Activated naive CD4-positive, alpha-beta T cell (primary cell): ENCODE results near the gene RALGPS2.
"Not testable (repeated sequence)": the region's sequence is repeated elsewhere in the genome, so short reads cannot be mapped to it uniquely, and the experiment has no call there.

ENCODE experiments used
- DNase-seq, 4 experiments: peaks; one replicate each; lab custom pipeline; 2025; lab: John Stamatoyannopoulos, UW

RALGPS2 gene

DNA sequence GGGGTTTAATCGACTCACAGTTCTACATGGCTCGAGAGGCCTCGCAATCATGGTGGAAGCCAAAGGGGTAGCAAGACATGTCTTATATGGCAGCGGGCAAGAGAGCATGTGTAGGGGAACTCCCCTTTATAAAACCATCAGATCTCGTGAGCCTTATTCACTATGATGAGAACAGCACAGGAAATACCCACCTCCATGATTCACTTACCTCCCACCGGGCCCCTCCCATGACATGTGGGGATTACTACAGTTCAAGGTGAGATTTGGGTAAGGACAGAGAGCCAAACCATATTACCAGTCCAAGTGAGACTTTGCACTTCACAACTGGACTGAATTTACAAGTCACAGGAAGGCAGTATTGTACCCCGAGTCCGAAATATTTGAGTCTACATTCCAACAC lies 219.7 kb downstream of the RALGPS2 start:
- no peak for DNase-seq

DNA sequence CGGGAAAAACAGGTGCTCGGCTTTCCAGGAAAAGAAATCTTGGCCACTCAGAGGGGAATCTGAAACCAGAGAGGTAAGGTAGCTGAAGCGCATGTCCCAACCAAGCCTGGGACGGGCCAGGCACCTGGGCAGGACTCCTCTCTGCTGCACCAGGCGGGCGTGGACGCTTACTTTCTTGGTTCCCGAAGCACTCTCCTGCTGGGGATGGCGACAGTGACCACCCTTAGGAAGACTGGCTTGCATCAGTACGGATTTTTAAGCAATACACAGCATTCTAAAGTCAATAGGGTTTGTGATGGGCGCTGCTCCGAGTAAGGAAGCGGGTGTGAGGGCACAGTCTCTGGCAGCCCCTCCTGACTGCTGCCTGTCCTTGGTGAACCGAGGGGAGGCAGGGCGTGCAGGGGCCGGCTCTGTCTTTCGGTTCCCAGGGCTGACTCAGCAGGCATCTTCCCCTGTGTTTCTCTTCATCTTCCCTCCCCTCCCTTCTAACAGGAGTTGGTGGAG lies 220.8 kb downstream of the RALGPS2 start:
- no peak for DNase-seq

DNA sequence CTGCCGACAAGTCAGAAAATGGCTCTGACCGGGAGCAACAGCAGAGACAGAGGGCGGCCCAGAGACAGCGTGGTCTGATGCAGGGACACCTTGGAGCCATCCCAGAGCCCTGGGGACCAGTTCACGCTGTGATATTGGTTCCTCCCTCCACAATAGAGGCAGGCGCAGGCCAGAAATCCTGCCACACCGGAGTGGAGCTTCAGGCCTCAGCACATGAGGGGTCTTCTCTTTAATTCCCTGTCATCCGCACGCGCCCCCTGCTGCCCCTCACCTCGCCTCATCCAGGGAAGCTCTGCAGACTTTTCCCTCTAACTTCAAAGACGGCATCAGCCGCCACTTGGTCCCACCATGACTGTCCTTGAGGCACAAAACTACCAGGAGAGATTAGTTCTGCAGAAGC lies 221.4 kb downstream of the RALGPS2 start:
- no peak for DNase-seq

DNA sequence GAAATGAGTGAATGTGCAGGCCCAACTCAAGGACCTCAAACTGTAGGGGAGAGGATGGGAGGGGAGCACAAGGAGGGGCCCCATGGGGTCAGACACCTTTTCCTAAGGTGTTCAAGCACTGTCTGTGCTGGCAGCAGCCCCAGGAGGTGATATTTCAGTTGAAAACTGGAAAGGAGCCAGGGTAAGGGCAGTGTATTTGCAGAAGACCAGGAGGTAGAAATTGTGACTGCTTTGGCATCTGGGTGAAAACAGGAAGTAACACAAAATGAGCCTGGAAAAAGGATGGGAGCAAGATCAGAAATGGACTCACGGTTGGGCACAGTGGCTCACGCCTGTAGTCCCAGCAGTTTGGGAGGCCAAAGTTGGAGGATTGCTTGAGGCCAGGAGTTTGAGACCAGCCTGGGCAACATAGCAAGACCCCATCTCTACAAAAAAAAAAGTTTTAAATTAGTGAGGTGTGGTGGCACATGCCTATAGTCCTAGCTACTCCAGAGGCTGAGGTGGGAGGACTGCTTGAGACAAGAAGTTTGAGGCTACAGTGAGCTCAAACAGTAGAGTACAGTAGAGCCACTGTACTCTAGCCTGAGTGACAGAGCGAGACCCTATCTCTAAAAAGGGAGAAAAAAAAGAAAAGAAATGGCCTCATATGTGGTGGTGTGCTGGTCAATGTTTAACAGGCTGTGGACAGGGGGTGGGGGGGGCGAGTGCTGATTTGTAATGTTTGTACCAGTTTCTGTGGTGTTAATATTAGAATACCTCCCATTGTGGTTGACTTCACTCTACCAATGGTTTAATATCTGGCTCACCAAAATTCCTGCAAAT lies 222.0 kb downstream of the RALGPS2 start:
- DNase-seq = no peak

DNA sequence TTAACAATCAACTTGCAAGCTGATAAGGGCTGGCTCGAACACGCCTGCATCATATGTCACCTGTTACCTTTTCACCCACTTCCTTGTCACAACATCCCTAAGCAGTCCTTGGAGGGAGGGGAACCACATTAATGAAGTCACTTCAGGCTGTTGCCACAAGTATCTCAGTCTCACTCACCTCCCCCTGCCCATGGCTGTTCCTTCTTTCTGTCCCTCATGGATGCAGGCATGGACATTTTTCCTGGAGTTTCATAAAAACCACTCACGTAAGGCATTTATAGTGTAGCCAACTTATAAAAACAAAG lies 222.6 kb downstream of the RALGPS2 start:
- DNase-seq = no peak

DNA sequence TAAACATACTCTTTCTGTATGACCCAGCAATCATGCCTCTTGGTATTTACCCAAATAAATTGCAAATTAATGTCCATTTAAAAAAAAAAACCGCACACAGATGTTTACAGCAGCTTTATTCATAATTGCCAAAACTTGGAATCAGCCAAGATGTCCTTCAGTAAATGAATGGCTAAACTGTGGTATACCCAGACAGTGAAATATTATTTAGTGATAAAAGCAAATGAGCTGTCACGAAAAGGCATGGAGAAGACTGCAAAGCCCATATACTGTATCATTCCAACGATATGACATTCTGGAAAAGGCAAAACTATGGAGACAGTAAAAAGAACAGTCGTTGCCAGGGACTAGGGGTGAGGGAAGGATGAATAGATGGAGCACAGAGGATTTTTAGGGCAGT lies 223.6 kb downstream of the RALGPS2 start:
- DNase-seq = no peak

DNA sequence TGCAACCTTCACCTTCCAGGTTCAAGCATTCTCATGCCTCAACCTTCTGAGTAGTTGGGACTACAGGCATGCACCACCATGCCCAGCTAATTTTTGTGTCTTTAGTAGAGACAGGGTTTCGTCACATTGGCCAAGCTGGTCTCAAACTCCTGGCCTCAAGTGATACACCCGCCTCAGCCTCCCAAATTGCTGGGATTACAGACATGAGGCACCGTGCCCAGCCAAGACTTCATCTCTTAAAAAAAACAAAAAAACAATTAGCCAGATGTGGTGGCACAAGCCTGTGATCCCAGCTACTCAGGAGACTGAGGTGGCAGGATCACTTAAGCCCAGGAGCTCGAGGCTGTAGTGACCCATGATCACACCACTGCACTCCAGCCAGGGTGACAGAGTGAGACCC lies 224.8 kb downstream of the RALGPS2 start:
- not testable (repeated sequence) for DNase-seq

DNA sequence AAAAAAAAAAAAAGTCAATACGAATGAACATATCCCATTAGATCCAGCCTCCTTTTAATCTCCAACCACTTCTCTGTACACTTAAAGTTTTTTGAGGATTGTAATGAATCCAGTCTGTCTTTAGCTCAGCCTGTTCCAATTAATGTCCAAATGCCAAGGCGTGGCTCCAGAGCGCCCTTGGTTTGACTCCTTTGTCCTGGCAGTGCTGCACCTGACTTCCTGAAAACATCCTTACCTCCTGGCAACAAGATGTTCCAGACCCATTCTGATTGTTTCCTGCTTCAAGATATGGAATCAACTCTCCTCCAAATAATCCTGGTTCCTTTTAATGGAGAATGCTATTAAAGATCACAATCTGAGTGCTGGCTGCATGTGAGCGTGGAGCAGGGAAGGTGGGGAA lies 226.6 kb downstream of the RALGPS2 start:
- DNase-seq = no peak

DNA sequence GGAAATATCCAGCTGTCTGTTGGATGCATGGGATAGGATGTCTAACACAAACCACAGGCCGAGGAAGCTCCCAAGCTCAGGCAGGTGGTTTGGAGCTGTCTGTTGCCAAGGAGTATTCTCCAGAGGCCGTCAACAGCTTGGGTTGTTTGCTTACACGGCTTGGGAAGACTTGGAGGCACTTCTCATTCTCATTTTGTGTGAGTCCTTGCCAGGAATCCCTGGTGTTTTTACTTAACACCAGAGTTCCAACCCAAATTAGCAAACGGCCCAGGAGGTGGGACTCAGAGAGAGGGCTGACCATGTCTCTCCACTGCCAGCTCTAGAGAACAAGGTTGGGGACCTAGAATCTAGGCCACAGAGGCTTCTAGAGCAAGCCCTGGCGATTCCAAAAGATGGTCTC lies 228.0 kb downstream of the RALGPS2 start:
- no peak for DNase-seq

DNA sequence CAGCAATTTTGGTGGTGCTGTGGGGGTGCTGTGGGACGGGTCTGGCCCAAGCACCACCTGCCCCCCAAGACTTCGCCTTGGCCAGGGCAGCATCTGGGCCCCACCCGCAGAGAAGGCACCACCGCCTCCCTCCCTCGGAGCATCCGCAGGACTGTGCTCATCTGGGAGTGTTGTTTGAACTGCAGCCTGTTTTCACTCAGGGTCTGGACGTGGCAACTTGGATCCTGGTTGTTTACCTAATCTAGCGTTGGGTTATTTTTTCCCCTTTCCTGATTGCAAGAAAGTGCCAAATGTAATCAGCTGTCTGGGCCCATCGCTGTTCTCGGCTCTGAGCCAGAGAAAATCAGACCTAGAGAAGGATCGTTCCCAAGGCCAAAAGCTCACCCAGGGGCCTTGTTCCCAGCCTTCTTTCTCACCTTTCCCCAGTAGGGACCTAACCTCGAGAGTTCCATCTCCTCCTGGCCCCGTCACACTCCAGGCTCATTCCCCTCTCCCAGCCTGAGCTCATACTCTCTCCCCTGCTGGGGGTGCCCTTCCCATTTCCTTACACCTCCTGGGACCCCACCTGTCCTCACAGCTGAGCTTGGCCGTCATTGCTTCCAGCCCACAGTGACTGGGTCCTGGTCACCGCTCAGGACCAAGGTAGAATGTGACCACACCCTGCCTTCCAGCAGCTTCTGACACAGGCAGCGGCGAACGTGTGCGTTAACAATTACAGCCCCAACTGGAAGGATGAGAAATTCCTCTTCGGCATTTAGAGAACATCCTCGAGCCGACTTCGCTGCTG lies 228.7 kb downstream of the RALGPS2 start:
- no peak for DNase-seq

DNA sequence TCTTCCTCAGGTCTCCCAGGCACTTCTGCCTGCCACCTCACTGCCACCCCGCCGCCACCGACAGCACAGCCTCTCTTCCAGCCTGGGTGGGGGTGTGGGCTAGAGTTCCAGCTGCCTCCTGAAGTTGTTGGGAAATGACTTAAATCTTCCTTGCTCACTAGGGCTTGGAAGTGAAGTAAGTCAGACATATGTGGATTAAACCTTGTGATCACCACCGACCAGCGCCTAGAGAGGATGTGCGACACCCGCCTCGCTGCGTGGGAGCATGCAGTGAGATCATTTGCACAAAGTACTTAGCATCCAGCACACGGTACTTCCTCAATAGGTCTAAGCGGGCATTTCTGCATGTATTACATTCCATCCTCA lies 229.3 kb downstream of the RALGPS2 start:
- DNase-seq = no peak

DNA sequence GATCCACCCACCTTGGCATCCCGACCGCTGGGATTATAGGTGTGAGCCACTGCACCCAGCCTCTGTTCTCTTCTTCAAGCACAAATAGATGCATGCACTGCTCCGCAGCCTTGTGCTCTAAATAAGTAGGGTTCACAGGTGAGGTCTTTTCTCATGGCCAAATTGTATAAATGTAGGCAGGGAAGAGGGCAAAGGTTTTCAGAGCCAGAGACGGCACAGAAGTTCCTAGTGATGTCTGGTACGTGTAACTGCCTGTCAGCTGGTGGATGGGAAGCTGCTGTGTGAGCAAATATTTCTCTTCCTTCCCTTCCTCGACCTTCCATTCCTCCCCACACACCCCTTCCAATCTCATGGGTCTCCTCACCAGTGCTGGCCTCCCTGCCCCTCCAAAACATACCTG lies 229.9 kb downstream of the RALGPS2 start:
- no peak for DNase-seq

DNA sequence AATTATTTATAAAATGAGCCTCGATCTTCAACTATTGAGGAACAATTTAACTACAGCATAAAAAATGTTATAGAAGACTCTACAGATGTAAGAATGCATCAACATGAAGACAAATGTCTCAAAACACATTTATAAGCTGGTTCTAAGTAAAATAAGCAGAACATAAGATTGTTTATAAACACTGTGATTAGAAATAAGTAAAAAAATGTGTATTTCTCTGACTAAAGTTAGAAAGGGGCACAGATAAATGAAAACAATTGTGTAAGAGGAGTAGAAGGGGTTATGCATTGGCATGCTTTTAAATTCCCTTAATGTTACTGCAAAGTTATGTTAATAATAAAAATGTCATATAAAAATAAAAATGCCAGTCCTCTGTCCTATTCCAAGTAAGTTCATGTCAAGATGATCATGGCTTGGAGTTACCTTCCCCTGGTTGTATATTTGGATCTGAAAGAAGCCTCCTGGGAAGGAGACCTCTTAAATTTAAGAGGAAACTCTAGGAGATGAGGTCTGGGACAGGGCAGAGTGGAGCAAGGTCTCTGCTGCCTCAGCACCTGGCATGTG lies 230.4 kb downstream of the RALGPS2 start:
- no peak for DNase-seq

DNA sequence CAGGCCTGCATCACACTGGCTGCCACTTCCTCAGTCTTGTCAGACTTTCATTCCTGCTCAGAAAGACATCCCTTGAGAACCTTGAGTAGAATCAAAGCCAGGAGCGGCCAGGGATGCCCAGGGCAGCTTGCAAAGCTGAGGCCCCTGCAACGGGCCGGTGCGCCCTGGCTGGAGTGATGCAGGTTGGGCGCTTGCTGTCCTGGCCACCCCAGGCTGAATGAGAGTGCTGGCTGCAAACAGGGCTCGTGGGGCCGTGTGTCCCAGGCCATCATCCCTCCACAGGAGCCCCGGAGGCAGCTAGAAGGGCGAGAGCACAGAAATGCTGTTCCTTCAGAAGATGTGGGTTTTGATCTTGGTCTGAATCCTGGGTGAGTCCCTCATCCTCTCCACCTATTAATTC lies 233.4 kb downstream of the RALGPS2 start:
- DNase-seq = no peak

DNA sequence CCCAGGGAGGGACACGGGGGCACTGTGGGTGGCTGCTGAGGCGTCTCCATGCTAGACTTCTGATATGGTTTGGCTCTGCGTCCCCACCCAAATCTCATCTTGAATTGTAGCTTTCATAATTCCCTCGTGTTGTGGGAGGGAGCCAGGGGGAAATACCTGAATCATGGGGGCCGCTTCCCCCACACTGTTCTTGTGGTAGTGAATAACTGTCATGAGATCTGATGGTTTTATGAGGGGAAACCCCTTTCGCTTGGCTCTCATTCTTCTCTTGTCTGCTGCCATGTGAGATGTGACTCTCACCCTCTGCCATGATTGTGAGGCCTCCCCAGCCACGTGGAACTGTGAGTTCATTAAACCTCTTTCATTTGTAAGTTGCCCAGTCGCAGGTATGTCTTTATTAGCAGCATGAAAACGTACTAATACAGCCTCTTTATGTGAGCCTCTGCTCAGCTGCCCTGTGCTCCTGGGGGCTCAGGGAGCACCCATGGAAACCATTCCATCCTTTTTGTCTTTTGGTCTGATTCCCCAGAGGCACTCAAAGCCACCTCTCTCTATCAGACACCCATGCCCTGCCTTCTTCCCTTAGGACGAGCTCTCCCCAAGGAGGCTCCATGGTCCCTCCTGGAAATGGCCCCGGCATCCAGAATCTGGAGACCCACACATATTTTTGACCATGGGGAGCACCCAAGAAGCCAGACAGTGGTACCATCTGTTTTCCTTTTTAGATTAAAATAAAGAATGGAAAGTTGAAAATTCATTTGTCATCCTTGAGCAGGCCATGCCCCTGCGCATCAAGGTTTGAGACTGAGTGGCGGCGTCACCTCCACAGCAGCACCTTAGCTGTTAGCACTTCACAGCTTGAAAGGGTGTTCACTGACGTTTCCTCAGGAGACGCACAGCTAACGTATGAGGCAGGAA lies 234.8 kb downstream of the RALGPS2 start:
- DNase-seq = no peak

DNA sequence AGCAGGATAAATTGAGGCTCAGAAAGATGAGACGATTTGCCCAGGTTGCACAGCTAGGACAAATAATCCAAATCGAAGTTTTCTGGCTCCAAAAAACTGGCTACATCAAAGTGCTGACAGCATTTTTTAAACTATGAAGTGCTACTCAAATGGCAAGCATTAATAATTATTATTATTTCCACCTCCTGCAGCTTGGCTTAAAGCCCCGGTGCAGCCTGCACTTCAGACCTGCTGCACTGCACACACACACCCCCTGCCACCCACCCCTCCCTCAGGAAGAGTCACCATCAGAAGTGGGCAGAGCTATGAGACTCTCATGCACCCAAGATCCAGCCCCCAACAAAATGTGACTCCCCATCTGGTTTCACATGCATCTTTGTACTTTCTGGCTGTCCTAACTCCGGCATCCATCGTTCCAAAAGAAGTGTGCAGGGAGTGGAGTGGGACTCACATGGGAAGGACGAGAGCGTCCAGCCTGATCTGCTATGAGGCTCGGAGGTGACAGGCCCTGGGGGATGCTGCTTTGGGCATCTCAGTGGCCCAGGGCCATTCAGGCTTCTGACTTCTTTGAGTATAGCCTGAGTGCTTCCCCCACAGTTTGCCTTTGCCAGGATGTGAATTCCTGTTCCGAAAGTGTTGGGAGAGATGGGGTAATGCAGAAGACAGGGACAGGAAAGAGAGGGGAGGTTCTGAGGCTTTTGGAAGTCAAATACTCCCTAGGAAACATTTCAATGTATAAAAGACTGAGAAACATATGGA lies 235.6 kb downstream of the RALGPS2 start:
- no peak for DNase-seq

DNA sequence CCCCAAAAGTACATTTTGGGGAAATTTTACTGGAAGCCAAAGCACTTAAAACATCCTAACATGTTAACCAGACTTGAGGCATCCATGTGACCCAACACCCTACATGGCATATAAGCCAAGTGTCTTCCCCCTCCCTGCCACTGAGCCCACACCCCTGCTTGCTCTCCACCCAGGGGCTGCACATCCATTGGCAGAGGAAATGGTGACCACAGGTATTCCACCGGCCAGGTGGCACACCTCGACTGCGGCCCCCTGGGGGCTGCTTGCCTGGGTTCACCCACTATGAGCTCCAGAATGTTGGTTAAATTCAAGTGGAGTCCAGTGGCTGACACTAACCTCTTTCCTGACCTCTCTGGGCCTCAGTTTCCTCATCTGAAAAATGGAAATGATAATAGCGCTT lies 236.3 kb downstream of the RALGPS2 start:
- DNase-seq = no peak

DNA sequence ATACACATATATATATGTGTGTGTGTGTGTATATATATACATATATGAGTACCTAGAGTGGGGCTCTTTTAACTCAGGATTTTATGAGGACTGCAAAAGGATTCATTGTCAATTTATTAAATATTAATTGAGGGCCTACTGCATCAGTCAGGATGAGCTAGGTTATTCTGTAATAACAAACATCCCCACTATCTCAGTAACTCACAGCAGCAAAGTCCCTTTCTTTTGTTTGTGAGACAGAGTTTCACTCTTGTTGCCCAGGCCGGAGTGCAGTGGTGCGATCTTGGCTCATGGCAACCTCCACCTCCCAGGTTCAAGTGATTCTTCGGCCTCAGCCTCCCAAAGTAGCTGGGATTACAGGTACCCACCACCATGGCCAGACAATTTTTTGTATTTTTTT lies 236.8 kb downstream of the RALGPS2 start:
- no peak for DNase-seq

DNA sequence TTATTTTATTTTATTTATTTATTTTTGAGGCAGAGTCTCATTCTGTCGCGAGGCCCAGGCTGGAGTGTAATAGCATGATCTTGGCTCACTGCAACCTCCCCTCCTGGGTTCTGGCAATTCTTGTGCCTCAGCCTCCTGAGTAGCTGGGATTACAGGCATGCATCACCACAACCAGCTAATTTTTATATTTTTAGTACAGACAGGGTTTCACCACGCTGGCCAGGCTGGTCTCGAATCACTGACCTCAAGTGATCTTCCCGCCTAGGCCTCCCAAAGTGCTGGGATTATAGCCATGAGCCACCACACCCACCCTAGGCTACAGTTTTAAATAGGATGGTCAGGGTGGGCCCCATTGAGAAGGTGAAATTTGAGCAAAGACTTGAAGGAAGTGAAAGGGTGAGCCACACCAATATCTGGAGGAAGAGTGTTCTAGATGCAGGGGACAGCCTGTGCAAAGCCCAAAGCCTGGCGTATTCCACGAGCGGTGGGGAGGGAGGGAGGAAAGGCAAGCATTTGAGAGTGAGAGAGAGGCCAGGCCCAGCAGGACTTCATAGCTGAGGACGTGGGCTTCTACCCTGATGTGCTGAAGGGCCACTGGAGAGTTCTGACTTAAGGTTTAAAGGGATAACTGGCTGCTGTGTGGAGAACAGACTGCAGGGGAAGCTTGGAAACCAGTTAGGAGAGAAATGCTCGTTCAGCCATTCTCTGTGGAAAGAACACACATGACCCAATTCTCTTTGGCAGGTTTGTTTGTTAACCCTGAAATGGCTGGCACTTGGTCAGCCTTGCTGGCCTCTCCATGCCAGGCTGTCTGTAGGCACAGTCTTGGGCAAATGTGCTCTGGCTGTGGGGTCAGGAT lies 238.0 kb downstream of the RALGPS2 start:
- no peak for DNase-seq
